Vagina (tissue), 2 donors: ENCODE results near the gene TCF25. TPM values are rescaled to one million over a fixed set of nuclear protein-coding genes. Genes with fewer than 3 reads are reported as not detected.

Source experiments
- DNase-seq, 2 donors: peaks; one replicate each; pipeline ENCODE4 v3.0.0-alpha.2; 2017; ENCODE audit errors: extremely low spot score in 2 of 2
- H3K27ac ChIP-seq: fragments of 200-600 bp; sonication (generic); one replicate; pipeline ENCODE4 v1.5.1; 2019
- H3K27me3 ChIP-seq: fragments of 200-600 bp; sonication (generic); one replicate; pipeline ENCODE4 v1.5.1; 2019
- H3K36me3 ChIP-seq, 2 donors: fragments of 200-600 bp; sonication (generic); one replicate each; pipeline ENCODE4 v1.5.1; 2017 to 2019
- H3K4me1 ChIP-seq: fragments of 200-600 bp; sonication (generic); one replicate; pipeline ENCODE4 v1.5.1; 2019
- H3K4me3 ChIP-seq, 2 donors: fragments of 200-600 bp; sonication (generic); 1 replicate in 1 of 2; 2 replicates in 1 of 2; pipeline ENCODE4 v1.5.1; 2016 to 2019
- H3K9me3 ChIP-seq: fragments of 200-600 bp; sonication (generic); one replicate; pipeline ENCODE4 v1.5.1; 2019
- POLR2A ChIP-seq, 2 donors: fragments of 450-650 bp; IDR thresholded peaks; one replicate each; pipeline ENCODE4 v1.6.1; 2017; ENCODE audit warnings: antibody characterized with exemption in 2 of 2, mild to moderate bottlenecking in 2 of 2, moderate library complexity in 2 of 2
- POLR2AphosphoS5 ChIP-seq, 2 donors: sonication (generic); formaldehyde crosslinking; IDR thresholded peaks; one replicate each; pipeline ENCODE4 v1.9.0; 2017; ENCODE audit warnings: antibody characterized with exemption in 2 of 2, mild to moderate bottlenecking in 2 of 2, low read depth in 1 of 2; ENCODE audit not compliant: insufficient read depth in 1 of 2
- intact Hi-C: fragments of 100-400 bp; cut with DNase I; formaldehyde crosslinking; loops from one replicate; pipeline ENCODE4 v1.15.1; 2023
- total RNA-seq: library from RNA; depleted of rRNA; stranded (reverse); fragments of >200 nt; gene quantifications from one replicate; pipeline ENCODE4 v1.2.3, GENCODE V29; 2016
- TF ChIP-seq, protein P1 (sequence below), 3 experiments: fragments of 450-650 bp in 2 of 3; fragments of 200-600 bp in 1 of 3; sonication (generic) in 1 of 3; IDR thresholded peaks; one replicate each; pipeline ENCODE4 v1.5.1; 2017 to 2019; ENCODE audit warnings: antibody characterized with exemption in 3 of 3, mild to moderate bottlenecking in 2 of 3, moderate library complexity in 2 of 3

Gene TCF25
- total RNA-seq, 1 donor from 2014 or later, result 132 TPM

DNA sequence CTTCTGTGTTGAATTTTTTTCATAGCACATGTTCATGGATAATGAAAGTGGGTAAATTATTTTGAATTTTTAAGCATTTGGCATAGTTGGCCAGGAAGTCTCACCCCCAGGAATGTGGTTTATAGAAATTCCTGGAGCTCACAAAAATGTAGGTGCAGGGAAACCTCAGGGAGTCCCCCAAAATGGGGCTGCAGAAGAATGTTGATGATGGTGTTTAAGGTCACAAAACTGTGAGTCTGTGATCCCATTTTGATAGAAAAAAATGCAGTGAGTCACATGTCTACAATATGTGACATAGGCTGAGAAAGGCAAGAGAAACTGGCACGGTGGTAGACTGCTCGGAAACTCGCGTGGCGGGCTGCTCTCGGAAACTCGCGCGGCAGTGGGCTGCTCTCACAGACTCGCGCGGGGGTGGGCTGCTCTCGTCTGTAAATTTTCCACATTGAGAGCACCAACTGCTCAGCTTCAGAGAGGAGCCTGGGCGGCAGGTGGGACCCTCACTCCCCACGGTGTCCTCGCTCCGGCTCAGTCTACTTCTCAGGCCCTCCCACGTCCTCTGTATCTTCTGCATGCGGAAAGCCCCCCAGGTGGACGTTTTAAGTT lies 26.6 kb downstream of the TCF25 start:
- Histone ChIP-seq H3K27me3 (no peaks in the 10 kb centered on the region), H3K36me3 (peaks cover 0 to 71% of the 10 kb centered on the region in 2 donors), H3K4me1 (no peaks in the 10 kb centered on the region), H3K27ac (no peak overlapping the region), H3K4me3 (no peak overlapping the region), H3K9me3 (no peaks in the 10 kb centered on the region)
- intact Hi-C loops, result no loop called here
- no peak for TF ChIP-seq POLR2AphosphoS5 (IDR thresholded peaks at IDR 0.05; ENCODE audit: insufficient read depth in 1 of 2, low read depth in 1 of 2)
- no peak for TF ChIP-seq POLR2A (IDR thresholded peaks at IDR 0.05)
- TF ChIP-seq, protein P1, sequence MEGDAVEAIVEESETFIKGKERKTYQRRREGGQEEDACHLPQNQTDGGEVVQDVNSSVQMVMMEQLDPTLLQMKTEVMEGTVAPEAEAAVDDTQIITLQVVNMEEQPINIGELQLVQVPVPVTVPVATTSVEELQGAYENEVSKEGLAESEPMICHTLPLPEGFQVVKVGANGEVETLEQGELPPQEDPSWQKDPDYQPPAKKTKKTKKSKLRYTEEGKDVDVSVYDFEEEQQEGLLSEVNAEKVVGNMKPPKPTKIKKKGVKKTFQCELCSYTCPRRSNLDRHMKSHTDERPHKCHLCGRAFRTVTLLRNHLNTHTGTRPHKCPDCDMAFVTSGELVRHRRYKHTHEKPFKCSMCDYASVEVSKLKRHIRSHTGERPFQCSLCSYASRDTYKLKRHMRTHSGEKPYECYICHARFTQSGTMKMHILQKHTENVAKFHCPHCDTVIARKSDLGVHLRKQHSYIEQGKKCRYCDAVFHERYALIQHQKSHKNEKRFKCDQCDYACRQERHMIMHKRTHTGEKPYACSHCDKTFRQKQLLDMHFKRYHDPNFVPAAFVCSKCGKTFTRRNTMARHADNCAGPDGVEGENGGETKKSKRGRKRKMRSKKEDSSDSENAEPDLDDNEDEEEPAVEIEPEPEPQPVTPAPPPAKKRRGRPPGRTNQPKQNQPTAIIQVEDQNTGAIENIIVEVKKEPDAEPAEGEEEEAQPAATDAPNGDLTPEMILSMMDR (IDR thresholded peaks at IDR 0.05), result no peak
- DNase-seq, result no peak

DNA sequence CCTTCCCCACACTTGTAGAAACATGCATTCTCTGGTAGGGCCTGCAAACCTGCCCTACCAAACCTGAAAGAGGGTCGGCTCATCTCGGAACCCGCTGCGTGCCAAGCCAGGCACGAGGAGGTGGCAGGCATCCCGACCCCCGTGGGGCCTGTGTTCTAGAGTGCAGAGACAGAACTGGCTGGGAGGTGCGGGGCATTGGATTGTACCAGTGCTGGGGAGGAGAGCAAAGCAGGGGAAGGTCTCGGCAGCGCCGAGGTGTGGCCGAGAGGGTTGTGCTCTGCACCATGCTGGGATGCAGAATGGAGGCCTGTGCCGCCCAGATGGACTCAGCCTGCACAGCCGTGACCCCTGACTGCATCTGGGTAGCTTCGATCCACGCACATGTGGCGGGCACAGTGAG lies 27.5 kb downstream of the TCF25 start:
- DNase-seq, result no peak
- Histone ChIP-seq H3K4me3 (no peak overlapping the region), H3K27ac (no peak overlapping the region), H3K9me3 (no peaks in the 10 kb centered on the region), H3K4me1 (no peaks in the 10 kb centered on the region), H3K36me3 (peaks cover 0 to 69% of the 10 kb centered on the region in 2 donors), H3K27me3 (no peaks in the 10 kb centered on the region)
- intact Hi-C loops, result no loop called here
- TF ChIP-seq POLR2AphosphoS5 (IDR thresholded peaks at IDR 0.05; ENCODE audit: insufficient read depth in 1 of 2, low read depth in 1 of 2) (no peak), POLR2A (IDR thresholded peaks at IDR 0.05) (no peak)
- TF ChIP-seq, protein P1 (IDR thresholded peaks at IDR 0.05), result no peak

DNA sequence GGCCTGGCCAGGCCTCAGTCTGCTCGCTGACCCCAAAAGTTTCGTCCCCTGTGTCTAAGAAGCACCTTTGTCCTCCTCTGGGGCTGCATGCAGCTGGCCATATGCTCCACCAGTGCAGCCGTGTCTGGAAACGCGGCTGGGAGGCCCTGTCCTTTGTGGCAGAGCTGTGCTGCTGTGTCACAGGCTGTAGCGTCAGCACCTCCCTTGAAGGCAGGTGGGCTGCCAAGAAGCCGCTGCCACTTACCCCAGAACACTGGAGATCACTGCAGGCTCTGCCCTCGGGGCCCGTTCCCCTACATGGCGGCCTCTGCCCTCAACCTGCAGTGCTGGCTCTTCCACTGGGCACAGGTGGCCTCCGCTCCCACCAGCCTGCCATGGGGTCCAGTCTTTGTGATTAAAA lies 29.6 kb downstream of the TCF25 start:
- H3K36me3 ChIP-seq, result peaks cover 0 to 72% of the 10 kb centered on the region in 2 donors
- H3K27ac ChIP-seq, result no peak overlapping the region
- no peak for TF ChIP-seq POLR2AphosphoS5 (IDR thresholded peaks at IDR 0.05; ENCODE audit: insufficient read depth in 1 of 2, low read depth in 1 of 2)
- TF ChIP-seq, protein P1 (IDR thresholded peaks at IDR 0.05), result no peak
- no peak for TF ChIP-seq POLR2A (IDR thresholded peaks at IDR 0.05)
- DNase-seq, result no peak
- no peaks in the 10 kb centered on the region for H3K4me1 ChIP-seq
- intact Hi-C loops, result no loop called here
- no peaks in the 10 kb centered on the region for H3K9me3 ChIP-seq
- H3K27me3 ChIP-seq, result no peaks in the 10 kb centered on the region
- H3K4me3 ChIP-seq, result no peak overlapping the region

DNA sequence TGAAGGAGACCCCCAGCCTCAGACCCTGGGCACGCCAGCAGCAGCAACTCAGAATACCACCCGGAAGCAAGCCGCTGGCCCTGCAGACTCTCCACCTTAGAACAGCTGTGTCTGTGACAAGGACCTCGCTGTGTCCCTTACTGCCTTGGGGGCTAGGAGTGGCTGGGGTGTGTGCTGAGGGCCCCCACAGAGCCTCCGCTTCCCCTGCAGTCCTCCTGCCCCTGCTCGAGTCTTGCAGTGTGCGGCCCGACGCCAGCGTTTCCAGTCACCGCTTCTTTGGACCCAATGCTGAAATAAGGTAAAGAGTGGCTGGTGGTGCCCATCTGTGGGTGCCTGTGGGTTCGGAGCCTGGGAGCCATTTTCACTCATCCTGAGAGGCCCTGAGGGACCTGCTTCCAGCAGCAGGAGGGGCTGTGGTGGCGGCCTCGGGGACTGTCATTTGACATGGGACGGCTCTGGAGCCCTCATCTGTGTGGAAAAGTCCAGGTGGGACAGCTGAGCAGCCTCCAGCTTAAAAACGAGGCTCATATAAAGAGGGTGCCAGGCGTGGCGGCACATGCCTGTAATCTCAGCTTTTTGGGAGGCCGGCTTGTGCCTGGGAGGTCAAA lies 30.6 kb downstream of the TCF25 start:
- Histone ChIP-seq H3K4me1 (no peaks in the 10 kb centered on the region), H3K36me3 (peaks cover 0 to 71% of the 10 kb centered on the region in 2 donors), H3K27me3 (no peaks in the 10 kb centered on the region), H3K27ac (peak overlapping the region; percentile 23), H3K9me3 (no peaks in the 10 kb centered on the region), H3K4me3 (no peak overlapping the region)
- TF ChIP-seq POLR2AphosphoS5 (IDR thresholded peaks at IDR 0.05; ENCODE audit: insufficient read depth in 1 of 2, low read depth in 1 of 2) (no peak), POLR2A (IDR thresholded peaks at IDR 0.05) (no peak)
- TF ChIP-seq, protein P1 (IDR thresholded peaks at IDR 0.05), result no peak
- no peak for DNase-seq
- intact Hi-C loops, result no loop called here
